Medulla oblongata (tissue), 1 donor: Measurements from ENCODE around the gene PCDHGA2.
"Not testable (repeated sequence)": the region's sequence is repeated elsewhere in the genome, so short reads cannot be mapped to it uniquely, and the experiment has no call there.

Experiments used
- DNase-seq: peaks from one replicate; pipeline ENCODE4 v3.0.0-alpha.2; 2015; ENCODE audit errors: extremely low spot score

Gene PCDHGA2

DNA sequence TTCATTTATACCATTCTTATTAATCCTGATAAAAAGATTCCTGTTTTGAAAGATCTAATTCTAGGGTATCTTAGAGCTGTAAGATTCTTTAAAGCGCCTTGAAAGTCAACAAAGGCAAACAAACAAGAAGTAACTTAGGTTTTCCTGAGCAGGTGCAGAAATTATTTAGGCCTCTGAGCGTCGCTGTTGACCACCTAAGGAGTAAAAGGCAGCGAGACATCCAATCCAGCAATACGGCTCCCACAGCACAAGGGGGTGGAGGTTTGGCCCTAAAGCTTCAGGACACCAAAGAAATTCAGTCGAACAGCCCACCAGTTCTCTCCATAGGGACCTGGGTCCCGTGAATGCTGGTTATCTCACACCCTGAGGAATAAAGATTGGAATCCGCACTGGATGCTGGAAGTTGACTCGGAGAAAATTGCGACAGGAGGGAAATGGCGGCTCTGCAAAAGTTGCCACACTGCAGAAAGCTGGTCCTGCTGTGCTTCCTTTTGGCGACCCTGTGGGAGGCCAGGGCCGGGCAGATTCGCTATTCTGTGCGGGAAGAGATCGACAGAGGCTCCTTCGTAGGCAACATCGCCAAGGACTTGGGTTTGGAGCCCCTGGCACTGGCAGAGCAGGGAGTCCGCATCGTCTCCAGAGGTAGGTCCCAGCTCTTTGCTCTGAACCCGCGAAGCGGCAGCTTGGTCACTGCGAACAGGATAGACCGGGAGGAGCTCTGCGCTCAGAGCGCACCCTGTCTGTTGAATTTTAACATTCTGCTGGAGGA is at the start of gene PCDHGA2:
Gene PCDHGA2, plus strand, starts transcription at position 223 of the 769 bp plus-strand sequence.
- DNase-seq: peak; percentile 9

DNA sequence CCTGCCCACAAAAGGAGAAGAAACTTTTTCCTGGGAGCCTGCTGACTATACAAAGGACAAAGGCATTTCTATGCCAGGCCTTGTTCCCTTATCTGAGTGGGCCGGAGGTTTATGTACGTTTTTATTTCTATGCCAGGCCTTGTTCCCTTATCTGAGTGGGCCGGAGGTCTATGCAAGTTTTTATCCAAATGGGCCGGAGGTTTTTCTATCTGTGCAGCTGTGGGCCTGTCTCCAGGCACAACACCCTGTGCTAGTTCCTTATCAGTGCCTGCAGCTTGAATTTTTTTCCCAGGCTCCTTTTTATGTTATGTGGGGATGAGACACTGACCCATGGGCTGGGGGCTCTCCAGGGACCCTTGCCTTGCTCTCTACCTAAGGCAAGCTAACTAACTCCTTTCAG is 40.2 kb upstream of the PCDHGA2 start:
- no peak for DNase-seq

DNA sequence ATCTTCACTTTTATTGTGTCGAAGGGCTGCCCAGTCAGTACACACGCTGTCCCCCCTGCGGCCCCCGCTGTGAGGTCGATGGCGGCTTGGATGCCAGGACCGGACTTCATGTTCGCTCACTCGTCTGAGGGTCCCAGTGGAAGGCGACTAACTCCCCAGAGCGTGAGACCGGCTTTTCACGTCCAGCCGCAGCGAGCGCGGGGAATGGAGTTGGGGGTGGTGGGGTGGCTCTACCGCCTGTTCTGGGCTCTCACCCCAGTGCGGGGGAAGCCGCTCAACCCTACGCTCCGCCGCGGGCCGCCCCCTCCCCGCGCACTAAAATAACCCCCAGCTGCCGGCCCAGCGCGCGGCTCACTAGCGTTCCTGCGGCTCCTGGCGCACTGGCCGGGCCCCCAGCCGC is 34.8 kb upstream of the PCDHGA2 start, which contains the start of gene SLC25A2:
Gene SLC25A2, minus strand, starts transcription at position 294 of the 400 bp plus-strand sequence. Its CDS starts 184 bp downstream, at position 110.
- DNase-seq: no peak

DNA sequence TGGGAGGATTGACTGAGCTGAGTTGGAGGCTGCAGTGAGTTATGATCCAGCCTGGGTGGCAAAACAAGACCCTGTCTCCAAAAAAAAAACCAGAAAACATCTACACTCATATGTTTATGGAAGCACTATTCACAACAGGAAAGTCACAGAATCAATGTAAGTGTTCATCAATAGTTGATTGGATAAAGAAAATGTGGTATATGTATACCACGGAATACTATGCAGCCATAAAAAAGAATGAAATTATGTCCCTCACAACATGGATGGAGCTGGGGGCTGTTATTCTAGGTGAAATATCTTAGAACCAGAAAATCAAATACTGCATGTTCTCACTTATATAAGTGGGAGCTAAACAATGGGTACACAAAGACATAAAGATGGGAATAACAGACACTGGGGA is 31.9 kb upstream of the PCDHGA2 start:
- DNase-seq: no peak

DNA sequence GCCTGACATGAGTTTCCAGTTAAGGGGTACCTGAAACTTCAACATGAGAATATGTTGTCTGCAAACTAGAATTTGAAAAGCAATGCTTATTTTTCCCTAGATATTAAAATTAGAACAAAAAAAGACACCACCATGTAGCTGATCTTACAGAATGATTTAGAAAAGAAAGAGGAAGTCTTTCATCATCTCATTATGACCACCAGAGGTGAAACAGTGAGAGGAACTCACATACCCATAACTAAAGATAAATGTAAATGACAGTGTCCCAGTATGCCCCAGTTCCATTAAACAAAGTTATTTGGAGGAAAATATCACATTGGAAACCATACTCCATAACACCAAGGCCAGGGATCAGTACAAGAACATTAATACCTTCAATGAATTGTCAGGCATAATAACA is 24.8 kb upstream of the PCDHGA2 start:
- no peak for DNase-seq

DNA sequence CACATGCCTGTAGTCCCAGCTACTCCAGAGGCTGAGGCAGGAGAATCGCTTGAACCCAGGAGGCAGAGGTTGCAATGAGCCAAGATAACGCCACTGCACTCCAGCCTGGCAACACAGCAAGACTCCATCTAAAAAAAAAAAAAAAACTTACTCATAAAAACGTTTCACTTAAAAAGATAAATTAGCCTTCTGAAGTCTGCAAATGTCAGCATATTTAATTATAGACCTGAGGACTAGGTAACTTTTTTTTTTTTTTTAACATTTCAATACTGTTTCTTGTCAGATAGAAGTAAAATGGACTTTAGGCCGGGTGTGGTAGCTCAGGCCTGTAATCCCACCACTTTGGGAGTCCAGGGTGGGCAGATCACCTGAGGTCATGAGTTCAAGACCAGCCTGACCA is 21.6 kb upstream of the PCDHGA2 start:
- DNase-seq: not testable (repeated sequence)

DNA sequence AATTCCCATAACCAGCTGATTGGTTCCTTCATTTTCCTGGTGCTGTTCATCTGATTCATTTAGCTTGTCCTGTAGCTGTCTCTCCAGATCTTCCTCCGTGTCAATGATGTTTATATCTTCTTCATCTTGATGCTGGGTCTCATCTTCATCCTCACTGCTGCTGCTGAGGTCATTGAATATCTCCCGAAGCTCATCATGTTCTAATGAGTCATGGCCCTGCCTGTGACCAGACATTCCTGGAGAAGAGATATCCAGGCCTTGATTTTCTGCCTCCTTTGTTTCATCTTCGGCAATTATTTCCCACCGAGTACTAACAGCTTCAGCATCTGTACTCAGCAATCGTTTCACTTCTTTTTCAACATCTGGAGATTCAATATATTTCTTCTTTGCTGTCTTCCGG is 19.4 kb upstream of the PCDHGA2 start:
- no peak for DNase-seq

DNA sequence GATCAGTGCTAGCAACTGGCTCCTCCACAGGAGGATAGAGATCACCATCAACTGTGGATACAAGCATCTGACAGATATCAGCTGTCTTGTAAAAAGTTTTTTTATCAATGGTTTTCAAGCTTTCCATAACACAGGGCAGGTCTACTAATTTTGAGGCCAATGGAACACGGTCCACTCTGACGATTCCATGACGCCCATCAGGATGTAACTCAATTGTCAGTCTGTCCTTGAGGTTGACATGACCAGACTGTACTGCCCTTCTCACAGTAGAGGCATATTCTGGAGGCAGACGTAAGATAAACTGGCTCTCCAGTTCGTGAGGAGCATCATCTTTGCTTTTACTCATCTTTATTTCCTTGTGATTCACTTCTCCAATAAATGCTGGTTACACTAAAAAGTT is 18.9 kb upstream of the PCDHGA2 start:
- no peak for DNase-seq

DNA sequence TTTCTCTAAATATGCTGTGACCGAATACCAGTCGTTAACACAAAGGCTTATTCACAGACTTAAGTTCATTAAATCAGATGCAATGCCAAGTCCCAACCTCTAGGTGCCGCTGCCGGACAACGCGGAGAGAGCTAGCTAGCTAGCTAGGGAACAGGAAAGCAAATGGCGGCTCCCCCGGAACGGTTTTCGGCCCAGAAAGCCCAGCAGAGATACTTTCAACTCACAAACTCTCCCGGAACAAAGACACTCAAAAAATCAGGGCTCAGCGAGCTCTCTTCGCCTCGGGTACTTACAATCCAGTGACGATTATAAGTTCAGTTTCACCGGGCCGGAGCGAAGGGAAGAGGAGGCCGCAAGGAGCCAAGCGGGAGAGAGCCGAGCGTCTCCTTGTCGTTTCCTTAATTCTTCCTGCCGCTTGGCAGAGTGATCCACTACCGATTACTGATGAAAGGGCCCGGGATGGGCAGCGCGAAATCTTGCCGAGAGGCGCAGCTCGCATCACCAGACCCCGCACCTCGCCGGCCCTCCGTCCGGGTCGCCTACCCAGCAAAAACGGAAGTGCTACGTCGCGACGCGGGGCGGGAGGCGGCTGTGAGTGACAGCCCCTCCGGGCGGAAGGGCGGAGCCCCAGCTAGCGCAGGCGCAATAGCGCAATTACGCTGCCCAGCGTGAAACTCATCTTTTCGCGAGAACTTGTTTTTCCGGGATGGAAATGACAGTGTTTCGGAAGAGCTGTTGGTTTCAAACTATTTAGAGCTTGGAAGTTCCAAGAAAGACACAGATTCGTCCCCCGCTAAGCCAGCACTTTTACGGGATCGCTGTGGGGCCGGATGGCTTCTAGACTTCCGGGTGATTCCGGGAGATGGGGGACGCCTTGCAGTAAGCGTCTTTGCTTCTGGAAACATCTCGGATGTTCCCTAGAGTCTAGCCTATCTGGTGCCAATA is 18.1 kb upstream of the PCDHGA2 start, which contains the start of gene TAF7:
Gene TAF7, minus strand, starts transcription at position 560 of the 945 bp plus-strand sequence. CDS start 740 bp downstream, outside the sequence.
- DNase-seq: peak; percentile 95

DNA sequence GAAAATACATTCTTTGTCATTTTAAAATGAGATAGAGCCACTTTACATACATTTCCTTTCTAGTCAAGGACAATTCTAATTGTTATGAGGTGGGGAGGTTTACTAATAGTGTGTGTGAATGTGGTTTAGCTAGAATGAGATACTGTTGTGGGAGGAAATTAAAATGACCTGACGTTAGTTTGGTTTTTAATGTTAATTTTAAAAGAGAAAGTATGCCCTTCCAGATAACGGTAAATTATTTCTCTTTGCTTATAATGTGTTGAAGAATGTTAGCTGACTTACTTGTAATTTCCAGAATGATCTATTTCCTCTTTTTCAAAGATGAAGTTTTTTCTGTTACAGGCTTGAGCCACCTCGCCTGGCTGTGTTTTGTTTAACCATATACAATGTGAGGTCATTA is 16.3 kb upstream of the PCDHGA2 start:
- no peak for DNase-seq

DNA sequence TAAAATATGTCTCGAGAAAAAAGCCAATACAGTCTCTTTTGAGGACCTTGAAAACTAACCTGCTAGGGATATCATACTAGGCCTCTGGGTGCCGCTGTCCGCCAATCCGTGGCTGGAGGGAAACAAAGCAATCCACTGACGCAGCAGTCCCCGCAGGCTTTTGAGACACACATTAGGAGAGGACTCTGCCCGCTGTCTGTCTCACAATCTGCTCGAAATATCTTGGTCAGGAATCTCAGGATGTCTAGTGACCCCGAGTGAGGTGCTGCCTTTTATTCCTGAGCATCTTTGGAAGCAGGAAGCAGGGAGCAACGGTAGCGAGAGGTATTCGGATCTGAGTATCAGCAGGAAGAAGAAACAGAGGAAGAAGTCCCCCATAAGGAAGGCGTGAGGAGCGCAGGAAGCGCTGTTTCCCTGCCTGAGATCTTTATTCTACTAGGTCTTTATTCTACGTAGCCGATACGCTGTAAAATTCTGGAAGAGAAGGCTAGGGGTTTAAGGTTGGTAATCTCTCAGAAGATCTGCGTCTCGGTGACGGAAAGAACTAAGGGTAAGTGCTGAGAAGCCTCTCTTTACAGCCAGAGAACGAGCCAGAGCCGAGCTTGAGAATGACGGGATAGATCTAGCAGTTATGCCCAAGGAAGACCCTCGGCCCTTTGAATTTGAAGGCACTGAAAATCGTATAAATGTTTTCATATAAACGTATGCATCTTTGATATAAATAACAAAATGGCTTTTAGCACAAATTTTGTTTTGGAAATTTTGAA is 12.3 kb upstream of the PCDHGA2 start:
- DNase-seq: peak; percentile 81

DNA sequence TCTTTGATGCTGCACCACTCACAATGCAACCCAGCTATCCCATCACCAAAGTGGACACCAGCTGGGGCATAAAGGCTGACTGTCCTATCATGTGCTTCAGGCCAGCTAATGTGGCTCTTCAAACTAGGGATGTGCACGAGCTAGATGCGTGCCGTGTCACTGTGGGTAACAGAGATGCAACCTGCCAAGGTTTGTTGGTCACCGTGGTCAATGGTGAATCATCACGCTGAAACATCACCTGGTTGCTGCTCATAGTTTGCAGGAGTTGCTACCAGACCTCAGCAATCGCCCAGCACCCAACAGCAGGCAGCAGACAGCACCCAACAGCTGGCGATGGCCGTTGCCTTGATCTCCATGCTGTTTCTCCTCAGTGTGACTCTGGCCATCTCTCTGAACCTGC is 10.3 kb upstream of the PCDHGA2 start:
- DNase-seq: no peak

DNA sequence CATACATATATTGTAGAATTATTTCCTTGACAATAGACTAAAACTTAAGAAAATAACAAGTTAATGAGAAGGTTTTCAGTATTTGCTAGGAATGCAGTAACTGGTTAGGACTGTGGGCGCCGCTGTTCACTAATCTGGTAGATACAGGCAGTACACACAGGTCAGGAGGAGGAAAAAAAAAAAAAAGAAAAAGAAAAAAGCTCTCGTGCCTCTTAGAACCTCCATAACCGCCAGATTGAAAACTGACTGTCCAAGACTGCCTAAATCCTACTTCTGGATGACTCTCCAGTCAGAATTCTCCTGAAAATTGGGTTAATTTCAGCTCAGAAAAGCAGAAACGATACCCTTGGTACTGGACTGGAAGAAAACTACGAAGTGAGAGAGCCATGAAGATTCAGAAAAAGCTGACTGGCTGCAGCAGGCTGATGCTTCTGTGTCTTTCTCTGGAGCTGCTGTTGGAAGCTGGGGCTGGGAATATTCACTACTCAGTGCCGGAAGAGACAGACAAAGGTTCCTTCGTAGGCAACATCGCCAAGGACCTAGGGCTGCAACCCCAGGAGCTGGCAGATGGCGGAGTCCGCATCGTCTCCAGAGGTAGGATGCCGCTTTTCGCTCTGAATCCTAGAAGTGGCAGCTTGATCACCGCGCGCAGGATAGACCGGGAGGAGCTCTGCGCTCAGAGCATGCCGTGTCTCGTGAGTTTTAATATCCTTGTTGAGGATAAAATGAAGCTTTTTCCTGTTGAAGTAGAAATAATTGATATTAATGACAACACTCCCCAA is 8.1 kb upstream of the PCDHGA2 start, which contains the start of gene PCDHGA1:
Gene PCDHGA1, plus strand, starts transcription at position 216 of the 782 bp plus-strand sequence.
- DNase-seq: no peak

DNA sequence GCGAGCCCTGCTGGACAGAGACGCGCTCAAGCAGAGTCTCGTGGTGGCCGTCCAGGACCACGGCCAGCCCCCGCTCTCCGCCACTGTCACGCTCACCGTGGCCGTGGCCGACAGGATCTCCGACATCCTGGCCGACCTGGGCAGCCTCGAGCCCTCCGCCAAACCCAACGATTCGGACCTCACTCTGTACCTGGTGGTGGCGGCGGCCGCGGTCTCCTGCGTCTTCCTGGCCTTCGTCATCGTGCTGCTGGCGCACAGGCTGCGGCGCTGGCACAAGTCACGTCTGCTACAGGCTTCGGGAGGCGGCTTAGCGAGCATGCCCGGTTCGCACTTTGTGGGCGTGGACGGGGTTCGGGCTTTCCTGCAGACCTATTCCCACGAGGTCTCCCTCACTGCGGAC is 6.0 kb upstream of the PCDHGA2 start:
- not testable (repeated sequence) for DNase-seq

DNA sequence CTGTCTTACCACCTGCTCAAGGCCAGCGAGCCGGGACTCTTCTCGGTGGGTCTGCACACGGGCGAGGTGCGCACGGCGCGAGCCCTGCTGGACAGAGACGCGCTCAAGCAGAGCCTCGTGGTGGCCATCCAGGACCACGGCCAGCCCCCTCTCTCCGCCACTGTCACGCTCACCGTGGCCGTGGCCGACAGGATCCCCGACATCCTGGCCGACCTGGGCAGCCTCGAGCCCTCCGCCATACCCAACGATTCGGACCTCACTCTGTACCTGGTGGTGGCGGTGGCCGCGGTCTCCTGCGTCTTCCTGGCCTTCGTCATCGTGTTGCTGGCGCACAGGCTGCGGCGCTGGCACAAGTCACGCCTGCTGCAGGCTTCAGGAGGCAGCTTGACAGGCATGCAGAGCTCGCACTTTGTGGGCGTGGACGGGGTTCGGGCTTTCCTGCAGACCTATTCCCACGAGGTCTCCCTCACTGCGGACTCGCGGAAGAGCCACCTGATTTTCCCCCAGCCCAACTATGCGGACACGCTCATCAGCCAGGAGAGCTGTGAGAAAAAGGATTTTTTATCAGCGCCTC is 2.3 kb downstream of the PCDHGA2 start:
- DNase-seq: not testable (repeated sequence)

DNA sequence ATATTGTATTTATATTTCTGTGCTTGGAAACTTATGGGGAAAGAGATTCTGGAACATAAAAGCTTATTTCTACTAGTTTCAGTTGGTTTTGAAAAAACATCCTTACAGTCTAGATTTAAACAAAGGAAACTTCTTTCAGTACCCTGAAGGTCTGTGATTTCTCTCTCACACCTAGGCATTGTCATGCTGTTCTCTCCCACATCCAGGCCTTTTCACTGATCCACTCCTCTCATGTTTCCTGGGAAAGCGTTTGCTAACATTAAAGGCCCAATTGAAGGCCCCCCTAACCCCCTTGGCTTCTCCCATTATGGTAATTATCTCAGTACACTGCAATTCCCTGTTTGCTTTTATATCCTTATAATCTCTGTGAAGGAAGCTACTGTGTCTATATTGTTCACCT is 4.2 kb downstream of the PCDHGA2 start:
- DNase-seq: no peak

DNA sequence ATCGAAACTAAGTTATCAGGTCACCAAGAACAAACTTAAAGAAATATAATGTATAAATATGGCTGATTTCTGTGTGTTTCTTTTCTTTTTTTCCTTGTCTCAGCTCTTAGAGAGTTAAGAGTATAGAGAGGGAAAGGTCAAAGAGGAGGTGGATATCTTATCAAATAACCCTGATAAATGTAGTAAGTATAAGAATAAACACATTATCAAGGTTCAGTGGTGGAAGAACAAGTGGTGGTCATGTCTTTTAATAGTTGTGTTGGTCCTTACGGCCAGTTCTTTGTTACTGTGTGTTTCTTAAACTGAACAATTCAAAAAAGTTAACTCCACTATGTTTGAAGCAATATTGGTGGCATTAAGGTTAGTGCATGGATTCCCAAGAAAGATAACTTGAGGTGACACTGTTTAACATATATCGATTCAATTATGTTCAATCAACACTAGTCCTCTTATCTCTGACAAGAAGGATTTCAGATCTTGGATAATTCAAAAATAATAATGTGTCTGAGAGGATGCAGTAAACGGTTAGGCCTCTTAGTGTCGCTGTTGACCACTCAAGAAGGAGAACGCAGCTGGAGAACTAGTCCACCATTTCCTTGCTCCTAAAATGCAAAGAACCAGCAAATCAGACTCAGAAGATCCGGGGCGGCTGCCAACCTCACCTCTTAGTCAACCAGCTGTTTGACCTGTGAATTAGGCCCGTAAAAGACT is 4.8 kb downstream of the PCDHGA2 start, which contains the start of gene PCDHGA3:
Gene PCDHGA3, plus strand, starts transcription at position 588 of the 711 bp plus-strand sequence. CDS start 205 bp downstream, outside the sequence.
- DNase-seq: no peak

DNA sequence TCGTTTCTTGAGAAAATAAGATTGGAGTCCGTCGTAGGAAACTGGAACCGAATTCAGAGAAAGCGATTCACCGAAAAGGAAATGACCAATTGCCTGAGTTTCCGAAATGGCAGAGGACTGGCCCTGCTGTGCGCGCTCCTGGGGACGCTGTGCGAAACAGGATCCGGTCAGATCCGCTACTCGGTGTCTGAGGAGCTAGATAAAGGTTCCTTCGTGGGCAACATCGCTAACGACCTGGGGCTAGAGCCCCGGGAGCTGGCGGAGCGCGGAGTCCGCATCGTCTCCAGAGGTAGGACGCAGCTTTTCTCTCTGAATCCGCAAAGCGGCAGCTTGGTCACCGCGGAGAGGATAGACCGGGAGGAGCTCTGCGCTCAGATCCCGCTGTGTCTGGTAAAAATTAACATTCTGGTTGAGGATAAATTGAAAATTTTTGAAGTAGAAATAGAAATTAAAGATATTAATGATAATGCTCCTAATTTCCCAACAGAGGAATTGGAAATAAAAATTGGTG is 5.4 kb downstream of the PCDHGA2 start:
- DNase-seq: no peak

DNA sequence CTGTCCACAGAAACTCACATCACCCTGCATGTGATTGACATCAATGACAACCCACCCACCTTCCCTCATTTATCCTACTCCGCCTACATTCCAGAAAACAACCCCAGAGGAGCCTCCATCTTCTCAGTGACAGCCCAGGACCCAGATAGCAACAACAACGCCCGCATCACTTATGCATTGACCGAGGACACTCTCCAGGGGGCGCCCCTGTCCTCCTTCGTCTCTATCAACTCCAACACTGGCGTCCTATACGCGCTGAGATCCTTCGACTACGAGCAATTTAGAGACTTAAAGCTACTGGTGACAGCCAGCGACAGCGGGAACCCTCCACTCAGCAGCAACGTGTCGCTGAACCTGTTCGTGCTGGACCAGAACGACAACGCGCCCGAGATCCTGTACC is 6.8 kb downstream of the PCDHGA2 start:
- no peak for DNase-seq
